AG09309 (cell line): ENCODE data around the gene ANKZF1.

Source experiments
- DNase-seq: peaks from one replicate; pipeline ENCODE4 v3.0.0-alpha.2; 2010; ENCODE audit warnings: low read depth
- H3K4me3 ChIP-seq: 2 replicates; pipeline ENCODE4 v1.5.1; 2011; ENCODE audit warnings: mild to moderate bottlenecking, low read depth, low read length, moderate library complexity; ENCODE audit not compliant: control insufficient read depth
- TF ChIP-seq, protein P1 (sequence below): IDR thresholded peaks from 2 replicates; pipeline ENCODE4 v1.5.1; 2011; ENCODE audit warnings: mild to moderate bottlenecking, low read depth, low read length, inconsistent platforms; ENCODE audit not compliant: insufficient read depth, control insufficient read depth; ENCODE audit errors: missing control alignments

Gene ANKZF1

GRCh38 chr2:219229305-219230058 is at the start of gene ANKZF1, which contains the start of gene ATG9A:
Gene ANKZF1 (plus strand): TSS chr2:219229806. CDS start chr2:219230258, 452 bp downstream.
Gene ATG9A (minus strand): TSS chr2:219229636. CDS start chr2:219228024, 1,612 bp downstream.
- TF ChIP-seq, protein P1, sequence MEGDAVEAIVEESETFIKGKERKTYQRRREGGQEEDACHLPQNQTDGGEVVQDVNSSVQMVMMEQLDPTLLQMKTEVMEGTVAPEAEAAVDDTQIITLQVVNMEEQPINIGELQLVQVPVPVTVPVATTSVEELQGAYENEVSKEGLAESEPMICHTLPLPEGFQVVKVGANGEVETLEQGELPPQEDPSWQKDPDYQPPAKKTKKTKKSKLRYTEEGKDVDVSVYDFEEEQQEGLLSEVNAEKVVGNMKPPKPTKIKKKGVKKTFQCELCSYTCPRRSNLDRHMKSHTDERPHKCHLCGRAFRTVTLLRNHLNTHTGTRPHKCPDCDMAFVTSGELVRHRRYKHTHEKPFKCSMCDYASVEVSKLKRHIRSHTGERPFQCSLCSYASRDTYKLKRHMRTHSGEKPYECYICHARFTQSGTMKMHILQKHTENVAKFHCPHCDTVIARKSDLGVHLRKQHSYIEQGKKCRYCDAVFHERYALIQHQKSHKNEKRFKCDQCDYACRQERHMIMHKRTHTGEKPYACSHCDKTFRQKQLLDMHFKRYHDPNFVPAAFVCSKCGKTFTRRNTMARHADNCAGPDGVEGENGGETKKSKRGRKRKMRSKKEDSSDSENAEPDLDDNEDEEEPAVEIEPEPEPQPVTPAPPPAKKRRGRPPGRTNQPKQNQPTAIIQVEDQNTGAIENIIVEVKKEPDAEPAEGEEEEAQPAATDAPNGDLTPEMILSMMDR, result no peak
- DNase-seq, result peak; percentile 93
- H3K4me3 ChIP-seq, result peak within 1 kb of the TSS; percentile 86

DNA sequence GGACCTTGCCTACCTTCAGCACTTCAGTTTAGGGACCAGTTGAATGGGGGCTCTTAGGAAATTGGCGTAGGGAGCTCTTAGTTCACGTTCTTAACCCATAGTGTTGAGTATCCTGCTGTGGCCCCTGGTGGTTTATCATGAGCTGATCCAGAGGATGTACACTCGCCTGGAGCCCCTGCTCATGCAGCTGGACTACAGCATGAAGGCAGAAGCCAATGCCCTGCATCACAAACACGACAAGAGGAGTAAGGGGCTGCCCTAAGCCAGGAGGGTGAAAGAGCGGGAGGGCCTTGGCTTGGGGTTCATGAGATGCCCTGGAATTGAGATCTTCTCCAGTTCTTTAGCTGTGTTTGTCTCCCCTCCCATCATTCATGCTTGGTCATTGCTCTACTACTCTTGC is 48.6 kb upstream of the ANKZF1 start:
- TF ChIP-seq, protein P1, result no peak
- H3K4me3 ChIP-seq, result no peak overlapping the region
- DNase-seq, result no peak

- TF ChIP-seq, protein P1, result no peak
These were observed 48.1 kb upstream of the ANKZF1 start for GRCh38 chr2:219181531-219181930.

DNA sequence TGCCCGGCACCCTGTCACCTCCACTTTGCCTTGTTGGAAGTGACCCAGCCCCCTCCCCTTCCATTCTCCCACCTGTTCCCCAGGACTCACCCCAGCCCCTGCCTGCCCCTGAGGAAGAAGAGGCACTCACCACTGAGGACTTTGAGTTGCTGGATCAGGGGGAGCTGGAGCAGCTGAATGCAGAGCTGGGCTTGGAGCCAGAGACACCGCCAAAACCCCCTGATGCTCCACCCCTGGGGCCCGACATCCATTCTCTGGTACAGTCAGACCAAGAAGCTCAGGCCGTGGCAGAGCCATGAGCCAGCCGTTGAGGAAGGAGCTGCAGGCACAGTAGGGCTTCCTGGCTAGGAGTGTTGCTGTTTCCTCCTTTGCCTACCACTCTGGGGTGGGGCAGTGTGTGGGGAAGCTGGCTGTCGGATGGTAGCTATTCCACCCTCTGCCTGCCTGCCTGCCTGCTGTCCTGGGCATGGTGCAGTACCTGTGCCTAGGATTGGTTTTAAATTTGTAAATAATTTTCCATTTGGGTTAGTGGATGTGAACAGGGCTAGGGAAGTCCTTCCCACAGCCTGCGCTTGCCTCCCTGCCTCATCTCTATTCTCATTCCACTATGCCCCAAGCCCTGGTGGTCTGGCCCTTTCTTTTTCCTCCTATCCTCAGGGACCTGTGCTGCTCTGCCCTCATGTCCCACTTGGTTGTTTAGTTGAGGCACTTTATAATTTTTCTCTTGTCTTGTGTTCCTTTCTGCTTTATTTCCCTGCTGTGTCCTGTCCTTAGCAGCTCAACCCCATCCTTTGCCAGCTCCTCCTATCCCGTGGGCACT is 47.1 kb upstream of the ANKZF1 start:
- H3K4me3 ChIP-seq, result no peak overlapping the region
- TF ChIP-seq, protein P1, result no peak
- no peak for DNase-seq

More at GRCh38 chr2:219181531-219181930, 48.1 kb upstream of the ANKZF1 start:
- no peak overlapping the region for H3K4me3 ChIP-seq
- DNase-seq, result no peak

- TF ChIP-seq, protein P1, result no peak
- no peak for DNase-seq
- H3K4me3 ChIP-seq, result no peak overlapping the region
These were observed 46.3 kb upstream of the ANKZF1 start for GRCh38 chr2:219183151-219183772.

DNA sequence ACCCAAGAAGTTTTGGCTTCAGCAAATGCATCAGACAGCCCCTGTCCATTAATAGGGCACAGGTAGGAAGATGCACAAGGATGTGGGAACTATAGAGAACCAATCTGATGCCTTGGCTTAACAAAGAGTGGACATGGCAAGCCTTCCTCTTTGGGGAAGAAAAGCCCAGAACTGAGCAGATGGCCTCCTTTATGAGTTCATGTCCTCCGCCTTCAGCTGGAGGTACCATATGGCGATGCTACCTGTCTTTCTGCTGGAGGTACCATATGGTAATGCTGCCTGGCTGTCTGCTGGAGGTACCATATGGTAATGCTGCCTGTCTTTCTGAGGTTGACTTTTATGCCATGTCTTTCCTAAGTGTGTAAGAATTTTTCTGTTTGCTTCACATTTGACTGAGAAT is 45.5 kb upstream of the ANKZF1 start:
- TF ChIP-seq, protein P1, result no peak
- DNase-seq, result no peak
- H3K4me3 ChIP-seq, result no peak overlapping the region
